Activated CD8-positive, alpha-beta T cell treated with anti-CD3 and anti-CD28 coated beads for 36 hours (primary cell): Measurements from ENCODE around the gene CYREN. TPM values are rescaled to one million over a fixed set of nuclear protein-coding genes. Genes with fewer than 3 reads are reported as not detected.
A peak's percentile ranks its signal among the peaks of the same experiment; 100 is the strongest.

Experiments
- ATAC-seq: fragments of 200-7000 bp; cut with Tn5 transposase; one replicate; pipeline ENCODE4 v1.10.0; 2021; ENCODE audit warnings: mild to moderate bottlenecking, moderate library complexity
- CTCF ChIA-PET: fragments of 350-600 bp; sonication (Branson Sonifier 250); formaldehyde crosslinking; loops from one replicate; lab custom pipeline; 2021; ENCODE audit warnings: antibody characterized with exemption; lab: Charles Lee
- POLR2A ChIA-PET: fragments of 350-600 bp; sonication (Branson Sonifier 250); formaldehyde crosslinking; loops from one replicate; lab custom pipeline; 2021; ENCODE audit warnings: antibody characterized with exemption; lab: Charles Lee
- DNase-seq: peaks from one replicate; pipeline ENCODE4 v3.0.0-alpha.2; 2020
- H3K27ac Mint-ChIP-seq: one replicate; pipeline ENCODE4 v1.8.0; 2021; ENCODE audit warnings: mild to moderate bottlenecking, mixed read lengths
- H3K27me3 Mint-ChIP-seq: one replicate; pipeline ENCODE4 v1.8.0; 2021; ENCODE audit warnings: mixed read lengths
- H3K36me3 Mint-ChIP-seq: one replicate; pipeline ENCODE4 v1.8.0; 2021; ENCODE audit warnings: low read depth, mixed read lengths
- H3K4me1 Mint-ChIP-seq: one replicate; pipeline ENCODE4 v1.8.0; 2021; ENCODE audit warnings: low read depth, mixed read lengths
- H3K4me3 Mint-ChIP-seq: one replicate; pipeline ENCODE4 v1.8.0; 2021; ENCODE audit warnings: mild to moderate bottlenecking, moderate library complexity, mixed read lengths
- H3K9me3 Mint-ChIP-seq: one replicate; pipeline ENCODE4 v1.8.0; 2021; ENCODE audit warnings: mixed read lengths
- CTCF ChIP-seq: fragments of 200-600 bp; IDR thresholded peaks from one replicate; pipeline ENCODE4 v1.8.0; 2022; ENCODE audit warnings: antibody characterized with exemption, mild to moderate bottlenecking
- intact Hi-C: fragments of 100-400 bp; cut with micrococcal nuclease; formaldehyde crosslinking; loops from one replicate; pipeline ENCODE4 v1.10.0; 2022
- total RNA-seq, 2 experiments: library from RNA; stranded (reverse); gene quantifications; one replicate each; pipeline ENCODE4 v1.2.3, GENCODE V29; 2021

CYREN gene
- total RNA-seq, 2 experiments from 2014 or later, result 32.5 to 35.4 TPM

DNA sequence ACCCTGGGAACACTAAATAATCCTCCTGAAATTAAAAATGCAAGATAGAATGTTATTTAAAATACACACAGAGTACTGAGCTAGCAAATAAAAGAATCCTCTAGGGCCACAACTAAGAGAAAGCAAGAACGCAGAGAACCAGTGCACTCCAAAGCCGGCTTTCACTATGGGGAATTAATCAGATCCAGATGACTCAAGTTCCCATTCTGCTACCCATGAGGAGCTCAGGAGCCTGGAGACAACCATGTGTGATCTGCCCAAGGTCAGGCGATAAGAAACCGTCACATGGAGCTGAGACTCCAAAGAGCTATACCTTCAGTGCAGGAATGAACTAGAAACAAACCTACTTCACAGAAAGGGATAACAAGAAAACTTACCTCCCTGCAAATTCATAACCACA lies 19.5 kb upstream of the CYREN start:
- H3K27me3 Mint-ChIP-seq, result no peaks in the 10 kb centered on the region
- DNase-seq (no peak), ATAC-seq (no peak)
- no peak overlapping the region for H3K27ac Mint-ChIP-seq
- H3K36me3 Mint-ChIP-seq, result peaks cover 58% of the 10 kb centered on the region
- no peaks in the 10 kb centered on the region for H3K9me3 Mint-ChIP-seq
- POLR2A ChIA-PET, result interaction anchor here (1.6 kb wide), 1 partner anchor 15 kb away, joined by 5 read pairs; no protein-coding TSS in a partner anchor
- intact Hi-C loops, result no loop called here
- H3K4me1 Mint-ChIP-seq, result peaks cover 2% of the 10 kb centered on the region
- CTCF ChIA-PET, result interaction anchor here (1.3 kb wide), 1 partner anchor 11 kb away, joined by 3 read pairs; no protein-coding TSS in a partner anchor
- H3K4me3 Mint-ChIP-seq, result no peak overlapping the region
- no peak for TF ChIP-seq CTCF

DNA sequence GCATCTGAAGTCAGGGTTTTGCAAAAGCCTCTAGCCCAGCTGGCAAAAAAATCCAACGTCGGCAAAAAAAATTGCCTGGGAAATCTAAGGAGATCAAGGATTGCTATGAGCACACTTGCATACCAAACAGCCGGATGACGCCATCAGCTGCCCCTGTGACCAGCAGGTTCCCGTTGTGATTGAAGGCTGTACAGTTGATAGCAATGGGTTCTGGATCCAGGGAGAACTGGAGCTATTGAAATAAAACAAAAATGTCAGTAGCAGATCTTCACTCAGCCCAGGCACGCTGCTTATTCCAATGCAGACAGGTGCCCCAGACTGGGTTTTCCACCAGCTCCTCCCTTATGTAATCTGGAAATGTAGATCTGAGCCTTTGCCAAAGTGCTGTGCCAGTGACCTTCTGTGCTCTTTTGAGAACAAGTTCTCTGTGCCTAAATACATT lies 18.7 kb upstream of the CYREN start:
- TF ChIP-seq CTCF, result no peak
- no peaks in the 10 kb centered on the region for H3K27me3 Mint-ChIP-seq
- ChIA-PET CTCF (interaction anchor here (0.9 to 1.0 kb wide), 2 partner anchors 18 to 203 kb away, joined by 3 read pairs; partner anchors contain the start of gene AGBL3), POLR2A (interaction anchor here (1.6 kb wide), 1 partner anchor 16 kb away, joined by 5 read pairs; no protein-coding TSS in a partner anchor)
- H3K27ac Mint-ChIP-seq, result no peak overlapping the region
- ATAC-seq (no peak), DNase-seq (no peak)
- H3K9me3 Mint-ChIP-seq, result no peaks in the 10 kb centered on the region
- H3K36me3 Mint-ChIP-seq, result peaks cover 59% of the 10 kb centered on the region
- H3K4me1 Mint-ChIP-seq, result peaks cover 2% of the 10 kb centered on the region
- intact Hi-C loops, result no loop called here
- no peak overlapping the region for H3K4me3 Mint-ChIP-seq

- no peaks in the 10 kb centered on the region for H3K9me3 Mint-ChIP-seq
- ATAC-seq (peak; percentile 13), DNase-seq (no peak)
- H3K4me1 Mint-ChIP-seq, result peaks cover 2% of the 10 kb centered on the region
- ChIA-PET CTCF (interaction anchor here (0.9 to 1.0 kb wide), 4 partner anchors 10 to 202 kb away, joined by 3 to 4 read pairs (median 3); partner anchors contain the start of gene AGBL3), POLR2A (interaction anchor here (1.4 to 1.6 kb wide), 2 partner anchors 8 to 17 kb away, joined by 4 to 5 read pairs; no protein-coding TSS in a partner anchor)
- H3K27me3 Mint-ChIP-seq, result no peaks in the 10 kb centered on the region
- H3K4me3 Mint-ChIP-seq, result no peak overlapping the region
- TF ChIP-seq CTCF, result no peak
- intact Hi-C loops, result no loop called here
- peaks cover 60% of the 10 kb centered on the region for H3K36me3 Mint-ChIP-seq
- H3K27ac Mint-ChIP-seq, result no peak overlapping the region
These were observed 17.9 kb upstream of the CYREN start for GRCh38 chr7:135188298-135188984.

DNA sequence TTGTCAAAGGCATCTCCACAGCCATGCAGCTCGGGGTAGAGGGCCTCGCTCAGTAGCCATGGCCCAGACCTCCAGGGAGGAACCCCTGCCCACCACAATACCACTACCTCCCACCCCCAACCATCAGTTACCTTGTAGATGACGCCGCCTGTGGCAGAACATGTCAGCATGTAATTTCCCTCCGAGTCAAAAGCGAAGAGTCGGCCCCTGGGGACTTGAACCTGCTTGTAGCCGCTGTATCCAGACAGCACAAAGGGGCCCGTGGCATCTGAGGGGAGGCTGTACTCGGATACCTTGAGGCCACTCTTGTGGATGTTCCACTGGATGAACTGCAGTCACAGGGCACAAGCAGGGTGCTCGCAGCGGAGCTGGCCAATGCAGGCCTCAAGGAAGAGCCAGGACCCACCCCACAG lies 16.3 kb upstream of the CYREN start:
- peaks cover 8% of the 10 kb centered on the region for H3K9me3 Mint-ChIP-seq
- H3K4me3 Mint-ChIP-seq, result no peak overlapping the region
- ChIA-PET CTCF (no interaction called here), POLR2A (interaction anchor here (1.0 to 1.4 kb wide), 3 partner anchors 9 to 16 kb away, joined by 3 to 7 read pairs (median 4); partner anchors contain the start of gene CYREN)
- intact Hi-C loops, result no loop called here
- no peaks in the 10 kb centered on the region for H3K27me3 Mint-ChIP-seq
- peaks cover 62% of the 10 kb centered on the region for H3K36me3 Mint-ChIP-seq
- peak overlapping the region; percentile 52 for H3K27ac Mint-ChIP-seq
- peak; percentile 41 for DNase-seq
- no peak for TF ChIP-seq CTCF
- peaks cover 2% of the 10 kb centered on the region for H3K4me1 Mint-ChIP-seq
- peak; percentile 42 for ATAC-seq

DNA sequence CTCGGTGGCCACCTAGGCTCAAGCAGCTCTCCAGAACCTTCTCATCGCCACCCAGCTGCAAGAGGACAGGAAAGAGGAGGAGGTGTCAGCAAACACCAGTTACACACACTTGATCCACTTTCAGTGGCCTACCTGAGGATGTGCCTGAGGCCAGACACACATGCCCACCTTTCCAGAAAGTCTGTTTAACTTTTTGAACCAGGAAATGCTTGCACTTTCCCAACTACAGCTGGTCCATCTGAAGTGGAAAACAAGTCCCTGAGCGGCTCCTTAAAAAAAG lies 15.7 kb upstream of the CYREN start:
- POLR2A ChIA-PET, result interaction anchor here (1.0 to 1.4 kb wide), 3 partner anchors 9 to 21 kb away, joined by 3 to 7 read pairs (median 3); partner anchors contain the start of gene CYREN
- peaks cover 2% of the 10 kb centered on the region for H3K4me1 Mint-ChIP-seq
- CTCF ChIA-PET, result no interaction called here

More for the DNA sequence above, 15.7 kb upstream of the CYREN start:
- Mint-ChIP-seq H3K9me3 (peaks cover 13% of the 10 kb centered on the region), H3K4me3 (no peak overlapping the region), H3K27ac (peak overlapping the region; percentile 15), H3K36me3 (peaks cover 67% of the 10 kb centered on the region), H3K27me3 (no peaks in the 10 kb centered on the region)
- intact Hi-C loops, result no loop called here
- ATAC-seq (no peak), DNase-seq (no peak)
- no peak for TF ChIP-seq CTCF
